NCI-H2227 (cell line): ENCODE measurements around the gene TMEM72.

ENCODE experiments used
- DNase-seq: peaks from one replicate; lab custom pipeline; 2025; ENCODE audit not compliant: unreplicated experiment; lab: John Stamatoyannopoulos, UW

TMEM72 gene

GRCh38 chr10:44966816-44967509 is 55.8 kb downstream of the TMEM72 start:
- DNase-seq = no peak

DNA sequence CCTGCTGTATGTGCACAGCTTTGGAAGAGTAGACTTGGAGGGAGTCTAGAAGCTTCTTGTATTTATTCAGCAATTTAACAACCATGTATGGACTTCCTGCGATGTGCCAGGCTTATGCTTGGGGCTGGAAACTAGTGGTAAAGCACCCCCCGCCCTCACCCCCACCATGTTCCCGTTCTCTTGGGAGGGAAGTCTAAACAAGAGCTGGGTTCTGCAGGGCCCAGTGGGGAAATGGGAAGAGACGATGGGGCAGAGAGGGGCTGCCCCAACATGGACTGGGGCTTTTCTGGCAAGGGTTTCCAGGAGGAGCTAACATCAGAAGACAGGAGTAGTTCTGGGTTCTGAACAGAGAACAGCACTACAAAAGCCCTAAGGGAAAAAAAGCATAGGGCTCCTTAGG is 56.5 kb downstream of the TMEM72 start:
- DNase-seq = no peak

GRCh38 chr10:44968091-44968490 is 57.0 kb downstream of the TMEM72 start:
- DNase-seq = no peak

DNA sequence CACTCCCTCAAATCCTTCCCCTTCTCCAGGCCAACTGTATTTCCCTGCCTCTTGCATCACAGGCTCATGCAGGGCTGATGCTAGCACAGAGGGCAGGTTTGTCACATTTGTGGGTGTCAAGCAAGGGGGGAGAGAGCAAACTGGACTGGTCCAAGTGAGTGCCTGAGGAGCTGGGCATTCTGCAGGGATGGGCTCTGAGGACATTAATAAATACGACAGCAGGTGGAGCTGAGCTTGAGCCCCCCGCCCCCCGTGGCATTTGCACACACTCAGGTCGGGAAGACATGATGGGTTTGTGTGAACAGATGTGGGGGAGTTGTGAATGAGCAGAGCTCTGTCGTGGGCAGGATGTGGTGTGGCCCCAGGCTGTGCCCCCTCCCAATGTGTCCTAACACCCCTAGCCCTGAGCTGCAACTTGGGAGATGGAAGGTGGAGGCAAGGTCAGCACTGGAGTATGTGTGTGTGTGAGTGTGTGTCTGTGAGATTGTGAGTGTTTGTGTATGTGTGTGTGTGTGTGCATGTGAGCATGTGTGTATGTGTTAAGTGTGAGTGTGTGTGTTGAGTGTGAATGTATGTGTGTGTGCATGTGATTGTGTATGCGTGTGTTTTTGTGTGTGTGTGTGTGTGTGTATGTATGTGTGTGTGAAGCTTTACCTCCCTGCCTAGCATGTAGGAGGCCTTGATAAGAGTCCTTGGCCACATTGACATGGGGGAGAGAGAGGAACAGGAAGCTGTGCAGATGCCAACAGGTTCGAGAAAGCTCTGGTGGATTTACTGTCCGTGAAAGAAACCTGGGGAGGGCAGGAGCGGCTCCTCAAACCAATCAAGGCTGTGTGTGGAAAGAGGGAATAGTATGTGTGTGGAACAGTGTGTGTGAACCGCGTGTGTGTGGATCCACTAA is 57.6 kb downstream of the TMEM72 start:
- DNase-seq = no peak

GRCh38 chr10:44969854-44970253 is 58.7 kb downstream of the TMEM72 start:
- no peak for DNase-seq

DNA sequence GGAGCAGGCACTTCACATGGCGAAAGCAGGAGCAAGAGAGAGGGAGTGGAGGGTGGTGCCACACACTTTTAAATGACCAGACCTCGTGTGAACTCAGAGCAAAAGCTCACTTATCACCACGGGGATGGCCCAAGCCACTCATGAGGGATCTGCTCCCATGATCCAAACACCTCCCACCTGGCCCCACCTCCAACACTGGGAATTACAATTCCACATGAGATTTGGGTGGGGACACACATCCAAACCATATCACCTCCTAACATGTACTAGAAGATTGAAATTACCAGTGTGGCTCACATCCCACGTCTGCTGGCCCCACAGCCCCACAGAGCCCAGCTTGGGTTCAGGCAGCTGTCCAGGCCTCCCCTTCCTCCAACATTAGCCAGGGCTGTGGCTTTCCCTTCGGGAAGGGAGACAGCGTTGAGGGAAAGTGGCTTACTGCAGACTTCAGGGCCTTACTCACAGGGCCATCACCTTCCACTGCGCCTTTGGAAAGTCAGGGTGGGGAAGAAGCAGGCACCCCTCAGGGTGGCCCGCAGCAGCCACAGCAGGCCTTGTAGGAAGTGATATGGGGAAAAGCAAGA is 59.8 kb downstream of the TMEM72 start:
- DNase-seq = no peak

- DNase-seq = no peak
These were observed 60.3 kb downstream of the TMEM72 start for GRCh38 chr10:44971434-44971833.

DNA sequence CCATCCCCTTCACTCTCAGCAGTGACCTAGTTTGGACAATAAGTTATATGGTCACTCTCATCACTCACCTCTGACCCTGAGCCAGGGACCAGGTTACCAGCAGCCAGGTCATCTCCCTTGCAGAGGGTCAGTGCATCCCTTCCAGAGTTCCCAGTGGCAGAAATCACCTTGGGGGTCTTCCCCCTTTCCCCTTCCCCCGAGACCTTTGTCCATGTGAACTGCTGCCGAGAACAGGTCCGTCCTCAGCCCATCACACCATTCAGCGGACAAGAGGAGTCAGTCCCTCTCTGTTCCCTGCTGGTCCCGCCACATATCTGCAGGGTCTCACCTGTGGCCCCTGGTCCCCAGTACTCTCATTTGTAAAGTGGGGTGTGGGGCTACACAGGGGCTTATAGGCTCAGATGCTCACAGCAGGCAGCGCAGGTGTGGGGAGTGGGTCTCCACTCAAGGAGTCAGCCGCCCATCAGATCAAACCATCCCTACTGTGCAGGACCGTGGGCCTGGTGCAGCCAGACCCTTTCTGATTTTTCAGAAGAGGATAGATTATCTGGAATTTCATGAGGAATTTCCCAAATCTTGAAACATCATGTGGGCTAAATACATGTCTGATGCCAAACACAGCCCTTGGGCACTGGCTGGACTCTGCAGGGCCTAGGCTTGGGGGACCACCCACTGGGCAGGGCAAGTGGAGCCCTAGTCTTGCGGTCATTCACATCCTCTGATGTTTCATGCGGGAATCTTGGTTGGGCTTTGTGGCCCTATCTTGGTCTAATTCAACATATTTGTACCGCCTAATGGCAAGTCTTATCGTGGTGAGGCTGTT is 61.0 kb downstream of the TMEM72 start:
- DNase-seq = no peak

GRCh38 chr10:44972874-44973306 is 61.8 kb downstream of the TMEM72 start:
- DNase-seq = no peak

DNA sequence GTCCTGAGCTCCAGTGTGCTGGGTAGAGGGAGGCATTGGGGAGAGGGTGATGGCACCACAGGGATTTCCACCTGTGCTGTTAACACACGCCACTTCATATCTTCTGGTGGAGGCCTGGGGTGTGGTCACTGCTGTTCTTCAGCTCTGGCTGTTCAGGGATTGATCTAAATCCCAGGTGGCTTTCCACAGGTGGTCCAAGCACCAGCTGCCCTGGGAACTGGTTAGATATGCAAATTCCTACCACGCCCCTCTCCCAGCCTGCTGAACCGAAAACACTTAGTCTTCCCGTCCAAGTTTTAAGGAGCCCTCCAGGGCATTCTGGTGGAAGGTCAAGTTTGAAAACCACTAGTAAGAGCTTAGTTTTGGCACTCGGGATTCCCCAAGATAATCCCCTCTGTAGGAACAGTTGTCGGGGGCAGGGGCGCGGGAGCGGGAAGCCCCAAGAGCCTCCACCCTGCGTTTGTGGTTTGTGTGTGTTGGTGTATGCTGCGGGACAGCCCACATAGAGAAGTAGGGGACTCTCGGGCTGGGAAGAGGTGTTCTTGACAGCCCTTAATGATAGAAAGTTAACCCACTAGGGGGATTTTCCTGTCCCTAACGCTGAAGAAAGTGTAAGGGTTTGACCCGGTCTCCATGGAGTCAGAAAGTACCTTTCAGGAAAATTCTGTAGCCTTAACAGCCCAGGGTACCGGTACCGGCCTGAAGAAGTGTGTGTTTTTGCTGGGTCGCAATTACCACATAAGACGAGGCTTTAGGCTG is 62.4 kb downstream of the TMEM72 start:
- no peak for DNase-seq

- no peak for DNase-seq
These were observed 63.0 kb downstream of the TMEM72 start for GRCh38 chr10:44974082-44974627.

- no peak for DNase-seq
These were observed 63.7 kb downstream of the TMEM72 start for GRCh38 chr10:44974628-44975430.

GRCh38 chr10:44975431-44976331 is 64.5 kb downstream of the TMEM72 start:
- no peak for DNase-seq

GRCh38 chr10:44976352-44977198 is 65.4 kb downstream of the TMEM72 start:
- no peak for DNase-seq

DNA sequence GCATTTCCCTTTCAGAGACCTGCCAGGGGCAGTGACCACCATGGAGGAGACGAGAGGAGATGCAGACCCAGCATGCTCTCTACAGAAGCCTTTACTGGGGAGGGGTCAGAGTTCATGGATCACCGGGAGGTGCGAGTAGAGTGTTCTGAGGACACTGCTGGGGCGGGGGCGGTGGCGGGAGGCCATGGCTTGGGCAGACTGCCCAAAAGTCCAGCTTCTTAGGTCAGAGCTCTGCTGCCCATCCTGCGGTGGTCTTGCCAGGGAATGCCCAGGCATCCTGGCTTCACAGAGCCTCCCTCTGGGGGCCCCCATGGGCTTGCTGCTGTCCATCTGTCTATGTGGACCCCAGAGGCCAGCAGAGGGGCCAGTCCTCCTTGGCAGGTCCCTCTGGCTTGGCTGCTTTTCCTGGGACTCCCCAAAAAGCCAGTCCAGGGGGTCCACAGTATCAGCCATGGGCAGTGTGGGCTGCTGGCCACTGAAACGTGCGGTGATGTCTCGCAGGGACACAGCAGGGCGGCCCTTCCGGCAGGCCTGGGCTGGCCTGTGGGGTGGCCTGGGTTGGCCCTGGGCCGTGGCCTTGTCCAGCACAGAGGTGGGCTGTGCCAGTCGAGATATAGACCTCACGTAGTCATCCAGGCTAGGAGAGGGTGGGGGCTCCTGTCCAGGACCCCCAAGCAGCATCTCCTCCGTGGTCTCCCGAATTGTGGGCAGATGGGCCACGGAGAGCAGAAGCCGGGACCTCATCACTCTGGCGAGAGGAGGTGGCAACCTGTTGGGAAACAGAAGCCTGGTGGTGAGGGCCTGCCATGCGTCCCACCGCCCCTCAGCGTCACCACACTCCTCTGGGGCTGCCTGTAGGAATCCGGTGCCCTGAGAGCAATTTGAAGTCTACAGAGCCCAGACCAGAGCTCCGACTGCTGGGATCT is 66.4 kb downstream of the TMEM72 start:
- no peak for DNase-seq

- DNase-seq = no peak
These were observed 67.1 kb downstream of the TMEM72 start for GRCh38 chr10:44978213-44978569.
